Spinal cord (tissue), 10 donors: Measurements from ENCODE around the gene LRP5. TPM values are rescaled to one million over a fixed set of nuclear protein-coding genes. Genes with fewer than 3 reads are reported as not detected.

ENCODE experiments used
- DNase-seq, 6 donors: peaks; one replicate each; pipeline versions ENCODE4 v3.0.0 to v3.0.0-alpha.2; 2013 to 2015; ENCODE audit warnings: low spot score in 6 of 6, low read depth in 4 of 6
- H3K27ac ChIP-seq: one replicate; pipeline ENCODE4 v1.5.1; 2013; ENCODE audit warnings: low read depth, low read length, control low read depth
- H3K27me3 ChIP-seq: one replicate; pipeline ENCODE4 v1.6.1; 2013; ENCODE audit warnings: low read length; ENCODE audit not compliant: control insufficient read depth, insufficient read depth
- H3K36me3 ChIP-seq: one replicate; pipeline ENCODE4 v1.6.1; 2013; ENCODE audit warnings: low read length; ENCODE audit not compliant: control insufficient read depth, insufficient read depth
- H3K4me1 ChIP-seq: one replicate; pipeline ENCODE4 v1.6.1; 2013; ENCODE audit warnings: low read length; ENCODE audit not compliant: control insufficient read depth, insufficient read depth
- H3K4me3 ChIP-seq: one replicate; pipeline ENCODE4 v1.5.1; 2013; ENCODE audit warnings: low read depth, low read length, control low read depth
- H3K9me3 ChIP-seq: one replicate; pipeline ENCODE4 v1.6.1; 2013; ENCODE audit warnings: low read length; ENCODE audit not compliant: control insufficient read depth, insufficient read depth
- WGBS: methylation state at CpG from one replicate; pipeline ENCODE4 v1.1.5; 2013; ENCODE audit warnings: missing lambda C conversion rate; ENCODE audit not compliant: insufficient coverage; 5-methylcytosine and 5-hydroxymethylcytosine counted together
- polyA plus RNA-seq, 2 donors: library from polyadenylated mRNA; unstranded; fragments of 120-200 nt; gene quantifications; one replicate each; pipeline ENCODE4 v1.2.1, GENCODE V29; 2013; ENCODE audit not compliant: insufficient read length in 2 of 2
- total RNA-seq, 2 donors: library from RNA; depleted of rRNA in 1 of 2; stranded (reverse); fragments of 120-200 nt in 1 of 2; fragments of >200 nt in 1 of 2; gene quantifications; one replicate each; pipeline versions ENCODE4 v1.2.3 to v1.2.4, GENCODE V29; 2013 to 2014
- donor health status: healthy.

Gene LRP5
- total and polyA plus RNA-seq, 4 donors, result 12.8 to 32.4 (median 25.7) TPM

DNA sequence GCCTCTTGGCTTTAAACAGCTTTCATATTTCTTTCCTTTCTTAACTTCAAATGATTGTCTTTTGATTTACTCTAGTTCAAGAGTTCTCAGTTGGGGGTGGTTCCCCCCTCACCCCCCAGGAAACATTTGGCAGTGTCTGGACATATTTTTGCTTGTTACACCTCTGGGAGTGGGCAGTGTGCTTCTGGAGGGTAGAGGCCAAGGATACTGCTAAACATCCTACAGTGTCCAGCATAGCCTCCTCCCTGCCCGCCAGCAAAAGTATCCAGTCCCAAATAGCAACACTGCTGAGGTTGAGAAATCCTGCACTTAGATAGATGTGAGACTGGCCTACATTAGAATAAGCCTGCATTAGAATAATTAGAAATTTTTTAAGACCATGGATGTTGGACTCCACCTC lies 151.3 kb downstream of the LRP5 start:
- Histone ChIP-seq H3K36me3 (no peaks in the 10 kb centered on the region), H3K4me1 (peaks cover 19% of the 10 kb centered on the region), H3K27me3 (no peaks in the 10 kb centered on the region), H3K9me3 (no peaks in the 10 kb centered on the region), H3K27ac (no peak overlapping the region), H3K4me3 (no peak overlapping the region)
- no peak for DNase-seq
- no CpG with 5 or more reads among the region's 1 CpG for WGBS

DNA sequence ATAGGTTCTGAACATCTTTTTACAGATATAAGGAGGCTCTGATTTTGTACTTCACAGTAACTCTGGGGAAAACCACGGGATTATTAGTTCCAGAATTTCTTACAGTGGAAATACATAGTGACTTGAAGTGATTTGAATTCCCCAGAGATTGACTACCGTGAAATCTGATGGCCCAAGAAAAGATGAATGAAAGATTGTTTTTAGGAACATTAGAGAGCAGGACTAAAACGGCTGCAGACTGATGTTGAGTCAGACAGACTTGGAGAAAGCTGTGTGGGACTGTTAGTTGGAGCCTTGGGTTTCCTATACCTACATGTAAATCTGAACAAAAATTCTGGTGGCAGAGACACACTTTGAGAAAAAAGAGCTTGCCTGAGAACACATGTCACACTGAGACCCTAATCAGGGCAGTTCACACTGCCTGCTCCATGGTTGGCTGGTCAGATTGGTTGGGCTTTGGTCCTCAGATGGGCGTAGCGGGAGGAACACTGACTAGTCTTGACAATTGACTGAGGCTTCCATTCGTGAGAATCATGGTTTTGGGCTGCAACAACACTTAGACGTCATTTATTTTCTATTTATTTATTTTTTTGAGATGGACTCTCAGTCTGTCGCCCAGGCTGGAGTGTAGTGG lies 154.9 kb downstream of the LRP5 start:
- H3K27me3 ChIP-seq, result no peaks in the 10 kb centered on the region
- DNase-seq, result no peak

DNA sequence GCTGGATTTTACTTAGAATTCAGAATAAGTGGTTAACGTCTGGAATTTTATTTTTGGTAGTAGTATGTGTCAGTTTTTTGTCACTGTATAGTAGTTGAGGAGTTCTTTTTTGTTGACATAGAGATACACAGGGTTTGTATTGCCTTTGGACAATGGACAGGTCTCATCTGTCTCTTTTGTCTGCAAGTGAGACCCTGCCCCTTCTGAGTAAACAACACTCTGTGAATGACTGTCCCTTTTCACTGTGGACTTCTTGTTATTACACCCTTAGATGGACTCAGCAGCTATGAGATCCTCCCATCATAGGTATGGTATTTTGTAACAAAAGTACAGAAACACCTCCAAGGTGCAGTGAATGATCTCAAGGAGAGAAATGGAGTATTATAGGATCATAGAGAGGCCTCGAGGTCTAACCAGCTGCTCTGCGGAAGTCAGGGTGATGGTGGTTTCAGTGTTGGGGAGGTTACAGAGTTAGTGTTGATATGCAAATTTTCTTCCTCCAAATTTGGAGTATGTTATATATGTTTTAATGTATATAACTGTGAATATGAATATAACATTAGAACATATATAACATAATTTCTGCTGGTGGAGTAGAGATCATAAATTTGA lies 155.9 kb downstream of the LRP5 start:
- no peak overlapping the region for H3K27ac ChIP-seq
- H3K9me3 ChIP-seq, result no peaks in the 10 kb centered on the region
- WGBS, result 68% methylated on average over 3 of the region's 3 CpGs
- H3K27me3 ChIP-seq, result no peaks in the 10 kb centered on the region
- H3K4me3 ChIP-seq, result no peak overlapping the region
- H3K36me3 ChIP-seq, result peaks cover 4% of the 10 kb centered on the region
- peaks cover 28% of the 10 kb centered on the region for H3K4me1 ChIP-seq
- DNase-seq, result no peak

More for the DNA sequence above, 154.9 kb downstream of the LRP5 start:
- peaks cover 32% of the 10 kb centered on the region for H3K4me1 ChIP-seq
- no peak overlapping the region for H3K27ac ChIP-seq
- H3K36me3 ChIP-seq, result peaks cover 4% of the 10 kb centered on the region
- no peaks in the 10 kb centered on the region for H3K9me3 ChIP-seq
- WGBS, result 89% methylated on average over 5 of the region's 8 CpGs
- H3K4me3 ChIP-seq, result no peak overlapping the region

DNA sequence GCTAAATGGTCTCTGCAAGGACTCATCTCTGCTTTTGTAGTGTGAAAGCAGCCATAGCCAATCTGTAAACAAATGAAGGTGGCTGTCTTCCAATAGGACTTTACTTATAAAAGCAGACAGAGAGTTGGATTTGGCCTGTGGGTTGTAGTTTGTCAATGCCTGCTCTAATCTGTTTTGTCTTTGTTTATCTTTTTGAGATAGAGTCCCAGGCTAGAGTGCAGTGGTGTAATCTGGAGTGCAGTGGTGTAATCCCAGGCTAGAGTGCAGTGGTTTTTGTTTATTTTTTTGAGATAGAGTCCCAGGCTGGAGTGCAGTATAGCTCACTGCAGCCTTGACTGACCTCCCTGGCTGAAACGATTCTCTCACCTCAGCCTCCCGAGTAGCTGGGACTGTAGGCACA lies 156.7 kb downstream of the LRP5 start:
- H3K4me3 ChIP-seq, result no peak overlapping the region
- H3K27me3 ChIP-seq, result no peaks in the 10 kb centered on the region
- H3K36me3 ChIP-seq, result peaks cover 4% of the 10 kb centered on the region
- no peak overlapping the region for H3K27ac ChIP-seq
- H3K4me1 ChIP-seq, result peaks cover 23% of the 10 kb centered on the region
- 47% methylated on average over 2 of the region's 2 CpGs for WGBS
- no peaks in the 10 kb centered on the region for H3K9me3 ChIP-seq
- peak in 1 of 6 donors; percentile 21 for DNase-seq

DNA sequence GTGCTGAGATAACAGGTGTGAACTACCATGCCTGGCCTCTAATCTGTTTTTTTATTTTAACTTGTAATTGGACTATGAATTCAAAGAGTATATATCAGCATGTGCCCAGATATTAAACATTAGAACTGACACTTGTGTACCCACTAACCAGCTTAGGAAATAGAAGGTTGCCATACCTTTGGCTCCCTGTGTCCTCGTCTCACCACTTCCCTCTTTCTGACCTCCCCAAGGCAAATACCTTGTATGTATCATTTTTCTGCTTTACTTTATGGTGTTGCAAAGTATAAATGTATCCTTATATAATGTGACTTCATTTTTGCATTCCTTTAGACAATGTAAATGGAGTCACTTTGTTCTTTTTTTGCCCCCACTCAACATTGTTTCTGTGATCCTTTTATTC lies 157.3 kb downstream of the LRP5 start:
- no peaks in the 10 kb centered on the region for H3K9me3 ChIP-seq
- H3K36me3 ChIP-seq, result peaks cover 4% of the 10 kb centered on the region
- no peak overlapping the region for H3K4me3 ChIP-seq
- H3K4me1 ChIP-seq, result peaks cover 21% of the 10 kb centered on the region
- DNase-seq, result no peak
- H3K27ac ChIP-seq, result no peak overlapping the region
- WGBS, result no CpG with 5 or more reads among the region's 1 CpG
- H3K27me3 ChIP-seq, result no peaks in the 10 kb centered on the region

DNA sequence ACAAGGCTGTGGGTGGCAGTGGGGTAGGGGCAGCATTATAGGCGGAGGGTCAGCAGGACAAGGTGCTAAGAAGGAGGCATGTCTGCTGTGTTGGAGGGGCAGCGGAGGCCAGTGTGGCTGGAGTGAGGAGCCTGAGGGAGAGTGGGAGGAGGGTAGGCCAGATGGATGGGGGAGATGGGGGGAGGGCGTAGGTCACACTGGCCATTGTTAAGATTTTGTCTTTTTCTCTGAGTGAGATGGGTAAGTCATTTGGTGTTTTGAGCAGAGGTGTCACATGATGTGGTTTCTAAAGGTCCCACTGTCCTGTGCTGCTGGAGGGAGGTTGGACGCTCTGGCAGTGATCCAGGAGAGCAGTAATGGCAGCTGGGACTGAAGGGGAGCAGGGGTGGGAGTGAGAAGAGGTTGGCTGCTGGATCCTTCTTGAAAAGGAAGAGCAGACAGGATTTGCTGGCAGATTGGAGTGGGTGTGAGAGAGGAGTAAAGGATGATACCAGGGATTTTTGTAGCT lies 158.0 kb downstream of the LRP5 start:
- Histone ChIP-seq H3K27me3 (no peaks in the 10 kb centered on the region), H3K4me1 (peaks cover 19% of the 10 kb centered on the region), H3K36me3 (peaks cover 4% of the 10 kb centered on the region), H3K9me3 (no peaks in the 10 kb centered on the region), H3K27ac (no peak overlapping the region), H3K4me3 (peak overlapping the region; percentile 4)
- 63% methylated on average over 4 of the region's 4 CpGs for WGBS
- peak in 4 of 6 donors; percentile 20 to 82 (median 45) for DNase-seq

DNA sequence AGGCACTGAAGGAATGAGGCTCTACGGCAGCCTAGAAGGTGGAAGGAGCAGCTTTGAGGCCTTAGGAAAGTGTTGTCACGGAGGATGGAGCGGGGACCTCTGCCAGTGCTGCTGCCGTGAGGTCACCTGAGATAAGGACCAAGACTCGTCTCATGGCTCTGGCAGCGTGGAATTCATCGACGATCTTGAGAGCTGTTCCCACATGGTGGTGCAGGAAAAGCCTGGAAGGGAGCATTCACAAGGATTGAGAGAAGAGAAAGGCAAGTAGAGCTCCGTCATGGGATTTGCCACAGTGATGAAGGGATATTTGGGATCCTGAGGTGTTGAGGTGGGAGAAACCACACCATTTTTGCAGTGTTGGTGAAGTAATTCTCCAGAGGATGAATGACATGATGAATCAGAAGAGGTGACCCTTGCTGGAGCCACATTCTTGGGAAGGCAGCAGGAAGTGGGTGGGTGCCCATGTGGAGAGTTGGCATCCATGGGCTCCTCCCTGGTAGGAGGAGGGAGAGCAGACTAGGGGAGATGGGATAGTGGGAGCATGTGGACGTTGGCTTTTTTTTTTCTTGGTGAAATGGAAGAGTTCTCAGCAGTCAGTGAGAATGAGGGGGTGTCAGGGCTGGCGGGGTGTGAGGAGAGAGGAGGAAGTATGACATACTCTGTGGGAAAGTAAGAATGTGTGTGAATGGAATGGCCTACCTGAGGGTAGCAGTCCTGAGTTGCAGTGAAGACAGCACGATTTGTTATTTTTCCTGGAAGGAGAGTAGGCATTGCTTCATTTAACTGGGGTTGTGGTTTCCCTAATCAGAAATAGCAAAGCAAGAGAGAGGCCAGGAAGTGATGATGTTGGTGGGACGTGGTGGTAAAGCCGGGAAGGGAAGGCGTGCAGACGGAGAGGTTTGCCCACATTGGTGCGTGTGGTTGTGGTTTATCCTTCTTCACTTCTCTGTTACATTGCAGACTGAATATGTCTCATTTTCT lies 159.3 kb downstream of the LRP5 start:
- Histone ChIP-seq H3K27ac (no peak overlapping the region), H3K27me3 (no peaks in the 10 kb centered on the region), H3K9me3 (no peaks in the 10 kb centered on the region), H3K36me3 (peaks cover 7% of the 10 kb centered on the region), H3K4me3 (no peak overlapping the region), H3K4me1 (peaks cover 19% of the 10 kb centered on the region)
- 93% methylated on average over 15 of the region's 17 CpGs for WGBS
- no peak for DNase-seq

DNA sequence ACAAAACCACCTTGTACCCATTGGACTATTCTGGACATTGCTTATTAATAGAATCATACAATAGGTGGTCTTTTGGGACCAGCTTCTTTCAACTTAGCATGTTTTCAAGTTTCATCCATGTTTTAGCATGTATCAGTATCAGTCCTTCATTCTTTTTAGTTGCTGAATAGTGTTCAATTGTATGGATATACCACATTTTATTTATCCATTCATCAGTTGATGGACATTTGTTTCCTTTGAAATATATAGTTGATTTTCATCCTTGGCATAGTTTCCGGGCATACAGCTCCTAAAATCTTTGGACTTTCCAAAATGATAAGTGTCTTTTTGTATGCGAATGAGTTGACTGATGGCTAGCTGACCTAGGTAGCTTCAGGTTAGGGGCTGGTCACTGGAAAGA lies 160.4 kb downstream of the LRP5 start:
- Histone ChIP-seq H3K36me3 (peaks cover 7% of the 10 kb centered on the region), H3K4me1 (peaks cover 19% of the 10 kb centered on the region), H3K9me3 (no peaks in the 10 kb centered on the region), H3K27me3 (no peaks in the 10 kb centered on the region), H3K4me3 (no peak overlapping the region), H3K27ac (no peak overlapping the region)
- no peak for DNase-seq
- 100% methylated on average over 2 of the region's 2 CpGs for WGBS

DNA sequence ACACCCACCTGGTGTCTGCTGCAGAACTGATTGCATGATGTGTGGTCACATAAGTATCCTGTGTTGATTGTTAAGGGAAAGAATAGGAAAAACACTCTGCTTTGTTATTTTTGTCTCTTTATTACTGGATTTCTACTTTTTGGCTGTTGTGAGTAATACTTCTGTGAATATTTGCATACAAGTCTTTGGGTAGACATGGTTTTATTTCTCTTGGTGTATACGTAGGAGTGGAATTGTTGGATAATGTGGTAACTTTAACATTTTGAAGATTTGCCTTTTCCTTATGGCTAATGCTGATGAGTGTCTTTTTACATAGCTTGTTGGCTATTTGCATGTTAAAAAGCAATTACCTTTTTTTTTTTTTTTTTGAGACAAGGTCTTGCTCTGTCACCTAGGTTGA lies 161.3 kb downstream of the LRP5 start:
- WGBS, result no CpG with 5 or more reads among the region's 1 CpG
- H3K4me1 ChIP-seq, result peaks cover 19% of the 10 kb centered on the region

More for the DNA sequence above, 161.3 kb downstream of the LRP5 start:
- no peak overlapping the region for H3K4me3 ChIP-seq
- H3K27me3 ChIP-seq, result no peaks in the 10 kb centered on the region
- no peak overlapping the region for H3K27ac ChIP-seq
- peaks cover 7% of the 10 kb centered on the region for H3K36me3 ChIP-seq
- H3K9me3 ChIP-seq, result no peaks in the 10 kb centered on the region
- DNase-seq, result no peak
